Endothelial cell of umbilical vein (primary cell): Measurements from ENCODE around the gene EVX2. TPM values are rescaled to one million over a fixed set of nuclear protein-coding genes. Genes with fewer than 3 reads are reported as not detected.

Experiments used
- BruUV-seq: library from RNA; stranded (reverse); fragments of 400-500 nt; replicated peaks from 2 replicates; lab custom pipeline; 2021; lab: Mats Ljungman, UMichigan
- CTCF ChIA-PET: fragments of 300-600, 350-600 bp; sonication (Branson Sonifier 250); formaldehyde crosslinking; loops from one replicate; lab custom pipeline; 2021; ENCODE audit warnings: antibody characterized with exemption, inconsistent platforms; lab: Charles Lee
- POLR2A ChIA-PET: fragments of 300-600, 350-600 bp; sonication (Branson Sonifier 250); formaldehyde crosslinking; loops from one replicate; lab custom pipeline; 2021; ENCODE audit warnings: antibody characterized with exemption, inconsistent platforms; lab: Charles Lee
- DNase-seq: peaks from one replicate; pipeline ENCODE4 v3.0.0-alpha.2; 2011; ENCODE audit warnings: low read depth, low spot score
- FAIRE-seq: peaks from 2 replicates; lab custom pipeline; 2011; peaks lifted over from hg19 to GRCh38; lab: Jason Lieb, UNC
- H2AFZ ChIP-seq: 2 replicates; pipeline ENCODE4 v1.6.0; 2012; ENCODE audit warnings: low read depth, low read length, control low read depth, inconsistent platforms
- H3K27ac ChIP-seq: 2 replicates; pipeline ENCODE4 v1.5.1; 2011; ENCODE audit warnings: low read depth, mild to moderate bottlenecking, control low read depth, low read length, moderate library complexity; ENCODE audit not compliant: insufficient read depth
- H3K27me3 ChIP-seq, 2 experiments: 2 replicates each; pipeline versions ENCODE4 v1.6.0 to v1.6.1; 2011; ENCODE audit warnings: low read length in 2 of 2, mixed read lengths in 1 of 2; ENCODE audit not compliant: control insufficient read depth in 2 of 2, insufficient read depth in 2 of 2
- H3K36me3 ChIP-seq, 2 experiments: 2 replicates in 1 of 2; 3 replicates in 1 of 2; pipeline ENCODE4 v1.5.1; 2011; ENCODE audit warnings: low read length in 2 of 2, mild to moderate bottlenecking in 1 of 2, moderate library complexity in 1 of 2; ENCODE audit not compliant: control insufficient read depth in 2 of 2, insufficient read depth in 2 of 2; ENCODE audit errors: extremely low read depth in 1 of 2
- H3K4me1 ChIP-seq: 3 replicates; pipeline ENCODE4 v1.5.1; 2011; ENCODE audit warnings: mild to moderate bottlenecking, low read length; ENCODE audit not compliant: control insufficient read depth, insufficient read depth; ENCODE audit errors: extremely low read depth
- H3K4me2 ChIP-seq: 2 replicates; pipeline ENCODE4 v1.6.1; 2011; ENCODE audit warnings: low read length, control low read depth, mixed read lengths; ENCODE audit not compliant: insufficient read depth
- H3K4me3 ChIP-seq, 3 experiments: fragments of 200-600 bp in 1 of 3; sonication (generic), shearing (Covaris generic) in 1 of 3; replicated peaks in 1 of 3; 2 replicates each; pipeline ENCODE4 v1.5.1; 2011 to 2016; ENCODE audit warnings: control low read depth in 3 of 3, low read length in 3 of 3, mild to moderate bottlenecking in 2 of 3, inconsistent platforms in 1 of 3, low read depth in 1 of 3, moderate library complexity in 1 of 3; ENCODE audit not compliant: insufficient read depth in 1 of 3
- H3K79me2 ChIP-seq: 2 replicates; pipeline ENCODE4 v1.6.0; 2012; ENCODE audit warnings: low read length, inconsistent platforms; ENCODE audit not compliant: control insufficient read depth, insufficient read depth
- H3K9ac ChIP-seq: replicated peaks from 2 replicates; pipeline ENCODE3; 2011; ENCODE audit warnings: low read length, control low read depth; ENCODE audit not compliant: insufficient read depth; ENCODE audit errors: extremely low read depth
- H3K9me1 ChIP-seq: replicated peaks from 3 replicates; pipeline ENCODE4 v1.6.0; 2011; ENCODE audit warnings: mild to moderate bottlenecking, low read length; ENCODE audit not compliant: control insufficient read depth, insufficient read depth; ENCODE audit errors: extremely low read depth
- H3K9me3 ChIP-seq: replicated peaks from 2 replicates; pipeline ENCODE4 v1.5.1; 2012; ENCODE audit warnings: low read length, inconsistent platforms; ENCODE audit not compliant: control insufficient read depth, insufficient read depth
- H4K20me1 ChIP-seq: replicated peaks from 2 replicates; pipeline ENCODE3; 2011; ENCODE audit warnings: mild to moderate bottlenecking, low read length; ENCODE audit not compliant: control insufficient read depth, insufficient read depth; ENCODE audit errors: extremely low read depth
- EZH2 ChIP-seq: IDR thresholded peaks from 2 replicates; pipeline ENCODE4 v1.6.1; 2012; ENCODE audit warnings: borderline replicate concordance, low read depth, mild to moderate bottlenecking, moderate library complexity, low read length, inconsistent platforms; ENCODE audit not compliant: severe bottlenecking
- FOS ChIP-seq: IDR thresholded peaks from 2 replicates; pipeline ENCODE4 v1.6.1; 2011; ENCODE audit warnings: mild to moderate bottlenecking, low read length, moderate library complexity, borderline replicate concordance; ENCODE audit not compliant: insufficient read depth
- GATA2 ChIP-seq: IDR thresholded peaks from 2 replicates; pipeline ENCODE4 v1.7.0; 2011; ENCODE audit warnings: low read depth, mild to moderate bottlenecking, moderate library complexity, mixed read lengths, low read length; ENCODE audit not compliant: insufficient read length, insufficient read depth
- JUN ChIP-seq: IDR thresholded peaks from 2 replicates; pipeline ENCODE4 v1.6.1; 2011; ENCODE audit warnings: borderline replicate concordance, low read depth; ENCODE audit not compliant: insufficient read length, insufficient read depth
- POLR2A ChIP-seq: IDR thresholded peaks from 2 replicates; pipeline ENCODE4 v1.6.1; 2012; ENCODE audit warnings: low read depth, mild to moderate bottlenecking, control low read depth, low read length
- POLR2AphosphoS5 ChIP-seq: IDR thresholded peaks from 2 replicates; pipeline ENCODE4 v1.6.1; 2012; ENCODE audit warnings: low read depth, mild to moderate bottlenecking, control low read depth, low read length, moderate library complexity; ENCODE audit not compliant: insufficient read depth
- dilution Hi-C: fragments of 300-500 bp; cut with MboI; formaldehyde crosslinking; loops from one replicate; pipeline ENCODE4 v1.15.0; 2019; ENCODE audit warnings: low sequenced_read_pairs; ENCODE audit not compliant: extremely low pct_ligation_motif_present
- intact Hi-C: fragments of 100-400 bp; cut with micrococcal nuclease; formaldehyde crosslinking; loops from one replicate; pipeline ENCODE4 v1.10.0; 2022
- polyA plus RNA-seq, 4 experiments: library from polyadenylated mRNA; depleted of rRNA in 3 of 4; stranded (reverse) in 3 of 4; unstranded in 1 of 4; fragments of >200 nt; gene quantifications; 2 replicates each; pipeline versions ENCODE4 v1.2.1 to v1.2.3, GENCODE V29; 2011 to 2012; ENCODE audit warnings: missing spikeins in 1 of 4
- total RNA-seq: library from RNA; stranded (reverse); gene quantifications from 2 replicates; pipeline ENCODE4 v1.2.3, GENCODE V29; 2021
- TF ChIP-seq, protein P1 (sequence below), 2 donors: IDR thresholded peaks; 1 replicate in 1 of 2; 2 replicates in 1 of 2; pipeline ENCODE4 v1.5.1; 2011; ENCODE audit warnings: low read length in 2 of 2, mild to moderate bottlenecking in 2 of 2, moderate library complexity in 2 of 2, control low read depth in 1 of 2, inconsistent platforms in 1 of 2, low read depth in 1 of 2; ENCODE audit not compliant: insufficient read depth in 1 of 2; ENCODE audit errors: extremely low read depth in 1 of 2
- TF ChIP-seq, protein P2 (sequence below): IDR thresholded peaks from 2 replicates; pipeline ENCODE4 v1.6.1; 2011; ENCODE audit not compliant: insufficient read depth, insufficient read length

EVX2 gene
- total and polyA plus RNA-seq, 2 donors (not counting 3 experiments of a cell fraction or from before 2014, with no cell fraction given) = not detected

- H3K9ac ChIP-seq = no peak overlapping the region
- H3K4me1 ChIP-seq = no peaks in the 10 kb centered on the region
- no TSS peak for BruUV-seq
- no peak overlapping the region for H3K4me2 ChIP-seq
- no peaks in the 10 kb centered on the region for H4K20me1 ChIP-seq
- H3K4me3 ChIP-seq = no peak overlapping the region
- CTCF ChIA-PET = no interaction called here
- no peaks in the 10 kb centered on the region for H3K9me3 ChIP-seq
- FAIRE-seq = no peak
- no peaks in the 10 kb centered on the region for H3K36me3 ChIP-seq
- TF ChIP-seq JUN (no peak), EZH2 (no peak), GATA2 (no peak), POLR2AphosphoS5 (no peak), POLR2A (no peak), FOS (no peak)
- TF ChIP-seq, protein P1, sequence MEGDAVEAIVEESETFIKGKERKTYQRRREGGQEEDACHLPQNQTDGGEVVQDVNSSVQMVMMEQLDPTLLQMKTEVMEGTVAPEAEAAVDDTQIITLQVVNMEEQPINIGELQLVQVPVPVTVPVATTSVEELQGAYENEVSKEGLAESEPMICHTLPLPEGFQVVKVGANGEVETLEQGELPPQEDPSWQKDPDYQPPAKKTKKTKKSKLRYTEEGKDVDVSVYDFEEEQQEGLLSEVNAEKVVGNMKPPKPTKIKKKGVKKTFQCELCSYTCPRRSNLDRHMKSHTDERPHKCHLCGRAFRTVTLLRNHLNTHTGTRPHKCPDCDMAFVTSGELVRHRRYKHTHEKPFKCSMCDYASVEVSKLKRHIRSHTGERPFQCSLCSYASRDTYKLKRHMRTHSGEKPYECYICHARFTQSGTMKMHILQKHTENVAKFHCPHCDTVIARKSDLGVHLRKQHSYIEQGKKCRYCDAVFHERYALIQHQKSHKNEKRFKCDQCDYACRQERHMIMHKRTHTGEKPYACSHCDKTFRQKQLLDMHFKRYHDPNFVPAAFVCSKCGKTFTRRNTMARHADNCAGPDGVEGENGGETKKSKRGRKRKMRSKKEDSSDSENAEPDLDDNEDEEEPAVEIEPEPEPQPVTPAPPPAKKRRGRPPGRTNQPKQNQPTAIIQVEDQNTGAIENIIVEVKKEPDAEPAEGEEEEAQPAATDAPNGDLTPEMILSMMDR (IDR thresholded peaks at IDR 0.05; ENCODE audit: extremely low read depth in 1 of 2, insufficient read depth in 1 of 2, low read depth in 1 of 2, low read length in 2 of 2) = no peak
- TF ChIP-seq, protein P2, sequence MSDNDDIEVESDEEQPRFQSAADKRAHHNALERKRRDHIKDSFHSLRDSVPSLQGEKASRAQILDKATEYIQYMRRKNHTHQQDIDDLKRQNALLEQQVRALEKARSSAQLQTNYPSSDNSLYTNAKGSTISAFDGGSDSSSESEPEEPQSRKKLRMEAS = no peak
- H3K27ac ChIP-seq = no peak overlapping the region
- dilution Hi-C loops = no loop called here
- intact Hi-C loops = no loop called here
- no peaks in the 10 kb centered on the region for H3K79me2 ChIP-seq
- no peaks in the 10 kb centered on the region for H3K9me1 ChIP-seq
- no peak overlapping the region for H2AFZ ChIP-seq
- POLR2A ChIA-PET = no interaction called here
- DNase-seq = no peak
- H3K27me3 ChIP-seq = peaks cover 3 to 11% of the 10 kb centered on the region in 2 experiments
Measured at GRCh38 chr2:176056406-176056805, 27.4 kb downstream of the EVX2 start.
